Cardiac fibroblast (primary cell): Measurements from ENCODE around the gene TMEM59.
A peak's percentile ranks its signal among the peaks of the same experiment; 100 is the strongest.
"Not testable (repeated sequence)": the region's sequence is repeated elsewhere in the genome, so short reads cannot be mapped to it uniquely, and the experiment has no call there.

Experiments
- DNase-seq, 2 donors: peaks; one replicate each; pipeline versions ENCODE4 v3.0.0 to v3.0.0-alpha.2; 2010; ENCODE audit warnings: low read depth in 2 of 2
- H3K4me3 ChIP-seq, 2 donors: replicated peaks in 1 of 2; 1 replicate in 1 of 2; 2 replicates in 1 of 2; pipeline ENCODE4 v1.5.1; 2011; ENCODE audit warnings: low read depth in 2 of 2, low read length in 2 of 2, mild to moderate bottlenecking in 2 of 2, moderate library complexity in 1 of 2
- CTCF ChIP-seq: IDR thresholded peaks from one replicate; pipeline ENCODE4 v1.5.1; 2011; ENCODE audit warnings: low read depth, mild to moderate bottlenecking, low read length, inconsistent platforms

The TMEM59 gene

GRCh38 chr1:54052934-54053744 lies at the start of gene TMEM59, which contains the start of gene TCEANC2:
TSS of gene TMEM59 (minus strand) at chr1:54053204. CDS start at chr1:54053188, 16 bp downstream.
TSS of gene TCEANC2 (plus strand) at chr1:54053608. CDS start at chr1:54054423, 815 bp downstream.
- peak; percentile 99 for DNase-seq
- TF ChIP-seq CTCF = no peak
- H3K4me3 ChIP-seq = peak within 1 kb of the TSS; percentile 88 to 98

GRCh38 chr1:54100500-54100899 lies 47.5 kb upstream of the TMEM59 start:
- H3K4me3 ChIP-seq = no peak overlapping the region
- no peak for DNase-seq
- no peak for TF ChIP-seq CTCF

- DNase-seq = no peak
- no peak for TF ChIP-seq CTCF
- H3K4me3 ChIP-seq = no peak overlapping the region
These were observed 46.1 kb upstream of the TMEM59 start for GRCh38 chr1:54099061-54099610.

DNA sequence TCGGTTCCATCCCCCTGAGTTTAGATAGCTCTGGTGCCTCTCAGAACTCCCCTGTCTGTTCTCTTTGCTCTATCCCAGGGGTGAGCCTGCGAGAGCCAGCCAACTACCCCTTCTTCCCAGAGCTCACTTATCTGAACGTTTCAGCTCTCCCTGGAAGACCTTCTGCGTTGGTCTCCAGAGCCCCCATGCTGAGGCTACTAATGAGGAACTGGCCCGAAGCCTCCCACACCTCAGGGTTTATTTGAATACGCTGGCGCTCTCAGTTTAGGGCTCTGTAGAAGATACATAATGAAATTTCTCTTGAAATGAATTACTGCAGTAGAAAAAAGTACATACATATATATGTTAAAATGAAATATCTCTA lies 43.9 kb upstream of the TMEM59 start:
- no peak for DNase-seq
- H3K4me3 ChIP-seq = no peak overlapping the region
- TF ChIP-seq CTCF = no peak

GRCh38 chr1:54096227-54096876 lies 43.3 kb upstream of the TMEM59 start:
- TF ChIP-seq CTCF = no peak
- no peak overlapping the region for H3K4me3 ChIP-seq
- no peak for DNase-seq

- TF ChIP-seq CTCF = no peak
- DNase-seq = no peak
- no peak overlapping the region for H3K4me3 ChIP-seq
These were observed 42.7 kb upstream of the TMEM59 start for GRCh38 chr1:54095546-54096226.

GRCh38 chr1:54094730-54095105 lies 41.7 kb upstream of the TMEM59 start:
- not testable (repeated sequence) for DNase-seq

More at GRCh38 chr1:54094730-54095105, 41.7 kb upstream of the TMEM59 start:
- not testable (repeated sequence) for H3K4me3 ChIP-seq
